Measurements from ENCODE around the gene PRKAG2. TPM values are rescaled to one million over a fixed set of nuclear protein-coding genes. Genes with fewer than 3 reads are reported as not detected.

The PRKAG2 gene
- total RNA-seq, 3 donors from 2014 or later, result 42.4 to 48.5 (median 46.6) TPM

GRCh38 chr7:151804756-151805155 lies 72.2 kb downstream of the PRKAG2 start:
- no peak for ATAC-seq
- intact Hi-C loops (cut with DNase I, micrococcal nuclease), result no loop called here
- Histone ChIP-seq H3K4me1 (ENCODE audit: low read depth) (no peaks in the 10 kb centered on the region), H3K36me3 (ENCODE audit: low read depth) (no peaks in the 10 kb centered on the region), H3K4me3 (no peak overlapping the region), H3K9me3 (no peaks in the 10 kb centered on the region)
- TF ChIP-seq CTCF (IDR thresholded peaks at IDR 0.05), result no peak
- no peak for DNase-seq

GRCh38 chr7:151803841-151804240 lies 73.1 kb downstream of the PRKAG2 start:
- no peaks in the 10 kb centered on the region for H3K4me1 ChIP-seq (ENCODE audit: low read depth)
- H3K4me3 ChIP-seq, result no peak overlapping the region
- H3K9me3 ChIP-seq, result no peaks in the 10 kb centered on the region
- no peak for ATAC-seq
- no peak for TF ChIP-seq CTCF (IDR thresholded peaks at IDR 0.05)
- intact Hi-C loops (cut with DNase I, micrococcal nuclease), result no loop called here
- DNase-seq, result no peak
- no peaks in the 10 kb centered on the region for H3K36me3 ChIP-seq (ENCODE audit: low read depth)

- no peaks in the 10 kb centered on the region for H3K36me3 ChIP-seq (ENCODE audit: low read depth)
- no peaks in the 10 kb centered on the region for H3K9me3 ChIP-seq
- no peak overlapping the region for H3K4me3 ChIP-seq
- TF ChIP-seq CTCF (IDR thresholded peaks at IDR 0.05), result no peak
- no peaks in the 10 kb centered on the region for H3K4me1 ChIP-seq (ENCODE audit: low read depth)
- intact Hi-C loops (cut with DNase I, micrococcal nuclease), result no loop called here
- DNase-seq (peak in 1 of 3 donors; percentile 4), ATAC-seq (peak; percentile 24)
Measured at GRCh38 chr7:151802469-151802846, 74.5 kb downstream of the PRKAG2 start.

- Histone ChIP-seq H3K4me1 (ENCODE audit: low read depth) (no peaks in the 10 kb centered on the region), H3K9me3 (no peaks in the 10 kb centered on the region), H3K36me3 (ENCODE audit: low read depth) (no peaks in the 10 kb centered on the region), H3K4me3 (no peak overlapping the region)
- no peak for TF ChIP-seq CTCF (IDR thresholded peaks at IDR 0.05)
- ATAC-seq, result peak; percentile 64
- intact Hi-C loops (cut with DNase I, micrococcal nuclease), result no loop called here
- DNase-seq, result peak in 1 of 3 donors; percentile 30
Measured at GRCh38 chr7:151801782-151802468, 75.0 kb downstream of the PRKAG2 start.

GRCh38 chr7:151801291-151801690 lies 75.6 kb downstream of the PRKAG2 start:
- no peaks in the 10 kb centered on the region for H3K4me1 ChIP-seq (ENCODE audit: low read depth)
- no peak for ATAC-seq
- intact Hi-C loops (cut with DNase I, micrococcal nuclease), result no loop called here

More at GRCh38 chr7:151801291-151801690, 75.6 kb downstream of the PRKAG2 start:
- no peak for TF ChIP-seq CTCF (IDR thresholded peaks at IDR 0.05)
- DNase-seq, result peak in 1 of 3 donors; percentile 18
- Histone ChIP-seq H3K36me3 (ENCODE audit: low read depth) (no peaks in the 10 kb centered on the region), H3K4me3 (no peak overlapping the region), H3K9me3 (no peaks in the 10 kb centered on the region)

All from mucosa of descending colon (tissue), 3 donors.